Nephron (organoid): ENCODE data around the gene IL22RA1.

Experiments used
- H3K27ac Mint-ChIP-seq, 3 experiments: 2 replicates each; pipeline ENCODE4 v1.8.0; 2020; ENCODE audit warnings: mixed read lengths in 3 of 3, mild to moderate bottlenecking in 2 of 3, moderate library complexity in 1 of 3
- H3K27me3 Mint-ChIP-seq: 2 replicates; pipeline ENCODE4 v1.8.0; 2021; ENCODE audit warnings: low read depth, mild to moderate bottlenecking, moderate library complexity, mixed read lengths
- H3K36me3 Mint-ChIP-seq: 2 replicates; pipeline ENCODE4 v1.8.0; 2020; ENCODE audit warnings: low read depth, mixed read lengths
- H3K4me1 Mint-ChIP-seq: 2 replicates; pipeline ENCODE4 v1.8.0; 2020; ENCODE audit warnings: mixed read lengths
- H3K4me3 Mint-ChIP-seq, 3 experiments: 2 replicates each; pipeline ENCODE4 v1.8.0; 2020; ENCODE audit warnings: mild to moderate bottlenecking in 3 of 3, mixed read lengths in 3 of 3, moderate library complexity in 2 of 3
- H3K9me3 Mint-ChIP-seq: 2 replicates; pipeline ENCODE4 v1.8.0; 2020; ENCODE audit warnings: mixed read lengths
- TF ChIP-seq, protein P1 (sequence below), 3 experiments: fragments of 200-600 bp; sonication (generic); IDR thresholded peaks; one replicate each; pipeline ENCODE4 v1.5.0; 2021; ENCODE audit warnings: antibody characterized with exemption in 3 of 3; ENCODE audit not compliant: unreplicated experiment in 3 of 3

The IL22RA1 gene

DNA sequence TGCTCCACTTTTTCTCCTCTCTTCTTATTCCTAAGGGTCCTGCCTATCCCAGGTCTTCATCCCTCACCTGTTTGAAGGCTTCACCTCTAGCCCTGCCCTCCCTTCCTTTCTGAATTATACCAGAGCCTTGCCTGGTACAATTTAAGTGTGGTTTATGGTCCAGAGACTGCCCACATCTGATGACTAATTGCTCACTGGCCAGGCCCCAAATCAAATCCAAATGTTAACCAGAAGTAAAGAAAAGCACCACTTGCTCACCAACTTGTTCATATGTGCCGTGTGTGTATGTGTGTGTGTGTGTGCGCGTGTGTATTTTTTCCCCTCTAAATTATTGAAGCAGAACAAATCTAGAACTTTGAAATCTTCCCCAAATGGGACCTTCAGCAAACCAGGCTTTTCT is 57.4 kb downstream of the IL22RA1 start:
- peaks cover 12% of the 10 kb centered on the region for H3K36me3 Mint-ChIP-seq
- no peaks in the 10 kb centered on the region for H3K9me3 Mint-ChIP-seq
- H3K27me3 Mint-ChIP-seq, result peaks cover 14% of the 10 kb centered on the region
- TF ChIP-seq, protein P1, sequence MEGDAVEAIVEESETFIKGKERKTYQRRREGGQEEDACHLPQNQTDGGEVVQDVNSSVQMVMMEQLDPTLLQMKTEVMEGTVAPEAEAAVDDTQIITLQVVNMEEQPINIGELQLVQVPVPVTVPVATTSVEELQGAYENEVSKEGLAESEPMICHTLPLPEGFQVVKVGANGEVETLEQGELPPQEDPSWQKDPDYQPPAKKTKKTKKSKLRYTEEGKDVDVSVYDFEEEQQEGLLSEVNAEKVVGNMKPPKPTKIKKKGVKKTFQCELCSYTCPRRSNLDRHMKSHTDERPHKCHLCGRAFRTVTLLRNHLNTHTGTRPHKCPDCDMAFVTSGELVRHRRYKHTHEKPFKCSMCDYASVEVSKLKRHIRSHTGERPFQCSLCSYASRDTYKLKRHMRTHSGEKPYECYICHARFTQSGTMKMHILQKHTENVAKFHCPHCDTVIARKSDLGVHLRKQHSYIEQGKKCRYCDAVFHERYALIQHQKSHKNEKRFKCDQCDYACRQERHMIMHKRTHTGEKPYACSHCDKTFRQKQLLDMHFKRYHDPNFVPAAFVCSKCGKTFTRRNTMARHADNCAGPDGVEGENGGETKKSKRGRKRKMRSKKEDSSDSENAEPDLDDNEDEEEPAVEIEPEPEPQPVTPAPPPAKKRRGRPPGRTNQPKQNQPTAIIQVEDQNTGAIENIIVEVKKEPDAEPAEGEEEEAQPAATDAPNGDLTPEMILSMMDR (IDR thresholded peaks at IDR 0.05; ENCODE audit: unreplicated experiment in 3 of 3), result no peak
- peaks cover 12% of the 10 kb centered on the region for H3K4me1 Mint-ChIP-seq
- H3K27ac Mint-ChIP-seq, result no peak overlapping the region
- H3K4me3 Mint-ChIP-seq, result no peak overlapping the region

DNA sequence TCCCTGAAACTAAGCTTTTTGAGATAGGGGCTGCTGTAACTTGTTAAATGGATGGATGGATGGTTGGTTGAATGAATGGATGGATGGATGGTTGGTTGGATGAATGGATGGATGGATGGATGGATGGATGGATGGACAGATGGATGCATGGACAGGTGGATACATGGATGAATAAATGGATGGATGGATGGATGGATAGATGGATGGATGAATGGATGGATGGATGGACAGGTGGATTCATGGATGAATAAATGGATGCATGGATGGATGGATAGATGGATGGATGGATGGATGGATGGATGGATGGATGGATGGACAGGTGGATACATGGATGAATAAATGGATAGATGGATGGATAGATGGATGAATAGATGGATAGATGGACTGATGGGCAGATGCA is 57.9 kb downstream of the IL22RA1 start:
- H3K4me3 Mint-ChIP-seq, result no peak overlapping the region
- no peaks in the 10 kb centered on the region for H3K9me3 Mint-ChIP-seq
- H3K27ac Mint-ChIP-seq, result no peak overlapping the region
- TF ChIP-seq, protein P1 (IDR thresholded peaks at IDR 0.05; ENCODE audit: unreplicated experiment in 3 of 3), result no peak
- peaks cover 14% of the 10 kb centered on the region for H3K27me3 Mint-ChIP-seq
- H3K36me3 Mint-ChIP-seq, result peaks cover 12% of the 10 kb centered on the region
- peaks cover 12% of the 10 kb centered on the region for H3K4me1 Mint-ChIP-seq

DNA sequence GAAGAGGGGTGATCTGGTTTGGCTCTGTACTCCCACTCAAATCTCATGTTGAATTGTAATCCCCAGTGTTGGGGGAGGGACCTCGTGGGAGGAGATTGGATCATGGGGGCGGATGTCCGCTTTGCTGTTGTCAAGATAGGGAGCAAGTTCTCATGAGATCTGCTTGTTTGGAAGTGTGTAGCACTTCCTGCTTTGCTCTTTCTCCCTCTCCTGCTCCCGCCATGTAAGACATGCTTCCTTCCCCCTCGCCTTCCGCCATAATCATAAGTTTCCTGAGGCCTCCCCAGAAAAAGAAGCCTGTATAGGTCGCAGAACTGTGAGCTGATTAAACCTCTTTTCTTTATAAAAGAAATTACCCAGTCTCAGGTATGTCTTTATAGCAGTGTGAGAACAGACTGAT is 58.9 kb downstream of the IL22RA1 start:
- TF ChIP-seq, protein P1 (IDR thresholded peaks at IDR 0.05; ENCODE audit: unreplicated experiment in 3 of 3), result no peak
- H3K27me3 Mint-ChIP-seq, result peaks cover 11% of the 10 kb centered on the region
- H3K36me3 Mint-ChIP-seq, result peaks cover 12% of the 10 kb centered on the region
- no peak overlapping the region for H3K4me3 Mint-ChIP-seq
- no peaks in the 10 kb centered on the region for H3K9me3 Mint-ChIP-seq
- H3K4me1 Mint-ChIP-seq, result peaks cover 12% of the 10 kb centered on the region
- H3K27ac Mint-ChIP-seq, result no peak overlapping the region

DNA sequence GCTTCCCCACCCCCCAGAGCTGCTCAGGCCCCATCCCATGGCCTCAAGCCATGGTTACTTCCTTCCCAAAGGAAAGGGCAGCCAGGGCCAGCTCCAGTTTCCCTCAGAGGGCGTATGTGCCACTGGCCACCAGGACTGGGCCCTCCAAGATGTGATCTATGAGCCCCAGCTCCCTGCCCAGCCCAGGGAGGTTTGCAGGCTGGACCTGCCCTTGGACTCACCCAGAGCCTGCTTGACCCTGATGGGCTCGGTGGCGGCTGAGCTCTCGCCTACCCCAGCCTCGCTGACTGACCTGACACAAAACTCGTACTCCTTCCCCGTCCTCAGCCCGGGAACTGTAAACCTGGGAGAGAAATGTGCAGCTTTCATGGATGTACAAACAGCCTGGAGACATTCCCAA is 60.6 kb downstream of the IL22RA1 start:
- Mint-ChIP-seq H3K9me3 (no peaks in the 10 kb centered on the region), H3K4me1 (peaks cover 8% of the 10 kb centered on the region), H3K4me3 (no peak overlapping the region), H3K36me3 (peaks cover 12% of the 10 kb centered on the region), H3K27me3 (peaks cover 7% of the 10 kb centered on the region), H3K27ac (no peak overlapping the region)
- TF ChIP-seq, protein P1 (IDR thresholded peaks at IDR 0.05; ENCODE audit: unreplicated experiment in 3 of 3), result no peak

DNA sequence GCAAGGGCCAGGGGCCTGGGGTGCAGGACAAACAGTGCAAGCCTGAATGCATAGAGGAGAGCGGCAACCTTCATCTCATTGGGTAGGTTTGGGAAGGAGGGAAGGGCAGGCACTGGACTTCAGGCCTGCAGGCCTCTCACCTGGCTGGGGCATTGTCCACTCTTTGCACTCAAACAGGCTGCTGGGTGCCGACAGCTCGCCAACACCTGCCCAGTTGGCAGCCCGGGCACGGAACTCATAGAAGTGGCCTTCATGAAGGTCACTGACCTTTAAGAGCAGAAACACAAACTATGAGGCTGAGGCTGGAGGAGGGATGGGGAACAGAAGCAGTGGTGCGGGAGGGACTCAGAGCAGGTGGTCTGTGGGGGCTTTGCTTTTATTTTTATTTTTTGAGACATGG is 61.8 kb downstream of the IL22RA1 start:
- TF ChIP-seq, protein P1 (IDR thresholded peaks at IDR 0.05; ENCODE audit: unreplicated experiment in 3 of 3), result no peak
- H3K27ac Mint-ChIP-seq, result no peak overlapping the region
- H3K4me1 Mint-ChIP-seq, result no peaks in the 10 kb centered on the region
- peaks cover 12% of the 10 kb centered on the region for H3K36me3 Mint-ChIP-seq
- H3K4me3 Mint-ChIP-seq, result no peak overlapping the region
- H3K27me3 Mint-ChIP-seq, result no peaks in the 10 kb centered on the region
- H3K9me3 Mint-ChIP-seq, result no peaks in the 10 kb centered on the region

DNA sequence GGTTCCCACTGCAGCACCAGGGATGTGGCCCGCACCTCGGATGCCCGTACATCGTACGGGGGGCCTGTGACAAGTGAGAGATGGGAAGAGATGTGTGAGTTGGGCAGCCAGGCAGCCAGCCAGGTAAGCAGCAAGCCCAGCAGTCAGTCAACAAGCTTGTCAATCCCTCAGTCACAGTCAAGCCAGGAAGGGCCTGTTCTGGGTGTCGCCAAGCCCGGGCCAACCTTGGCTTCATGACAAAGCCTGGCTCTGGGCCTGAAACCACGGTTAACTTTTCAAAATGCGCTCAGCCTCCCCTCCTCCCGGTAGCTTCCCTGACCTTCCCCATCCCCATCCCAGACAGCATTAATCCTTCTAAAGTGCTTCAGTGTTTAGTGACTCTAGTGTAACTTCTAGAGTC is 62.8 kb downstream of the IL22RA1 start:
- Mint-ChIP-seq H3K4me3 (no peak overlapping the region), H3K27ac (no peak overlapping the region), H3K4me1 (no peaks in the 10 kb centered on the region), H3K36me3 (peaks cover 5% of the 10 kb centered on the region), H3K27me3 (no peaks in the 10 kb centered on the region), H3K9me3 (no peaks in the 10 kb centered on the region)
- TF ChIP-seq, protein P1 (IDR thresholded peaks at IDR 0.05; ENCODE audit: unreplicated experiment in 3 of 3), result no peak
